Esophagus squamous epithelium (tissue), 4 donors: ENCODE data around the gene EPHA6.

ENCODE experiments used
- POLR2A ChIP-seq, 4 donors: fragments of 450-650 bp; IDR thresholded peaks; one replicate each; pipeline ENCODE4 v1.6.1; 2017; ENCODE audit warnings: antibody characterized with exemption in 4 of 4, mild to moderate bottlenecking in 4 of 4, moderate library complexity in 3 of 4
- TF ChIP-seq, protein P1 (sequence below), 6 experiments: fragments of 450-650 bp in 4 of 6; fragments of 200-600 bp in 2 of 6; sonication (generic) in 2 of 6; IDR thresholded peaks; one replicate each; pipeline ENCODE4 v1.5.1; 2016 to 2019; ENCODE audit warnings: antibody characterized with exemption in 6 of 6, mild to moderate bottlenecking in 4 of 6, moderate library complexity in 4 of 6

DNA sequence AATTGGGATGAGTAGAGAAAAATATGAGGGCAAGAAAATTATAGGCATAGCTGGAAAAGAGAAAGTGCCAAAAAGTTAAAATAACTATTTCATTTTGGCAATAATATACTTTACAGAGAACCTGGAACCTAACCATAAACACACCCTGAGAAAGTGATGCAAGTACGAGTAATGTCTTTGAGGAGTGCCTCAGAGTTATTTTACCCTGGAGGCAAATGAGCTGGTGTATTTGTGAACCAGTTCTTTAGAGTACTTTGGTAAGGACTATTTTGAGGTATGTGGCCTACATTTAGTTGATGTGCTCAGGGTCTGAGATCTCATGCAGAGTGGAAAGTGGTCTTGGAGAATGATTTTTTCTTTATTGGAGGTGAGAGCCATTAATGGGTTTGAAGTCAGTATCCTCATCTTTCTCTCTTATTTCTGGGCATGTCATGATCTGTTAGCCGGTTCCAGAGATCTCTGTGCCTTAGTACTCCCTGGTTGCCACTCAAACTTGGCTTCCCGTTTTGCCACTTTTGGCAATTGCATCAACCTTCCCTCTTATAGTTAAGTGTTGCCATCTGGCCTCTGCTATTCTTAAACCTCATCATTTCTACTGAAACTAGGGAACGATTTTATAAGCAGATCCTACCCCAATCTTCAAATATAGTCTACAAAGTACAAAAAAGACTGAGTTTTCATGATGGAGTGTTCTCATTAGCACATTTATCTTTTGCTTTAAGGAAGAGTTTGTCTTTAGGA is 145.7 kb downstream of the EPHA6 start:
- TF ChIP-seq, protein P1, sequence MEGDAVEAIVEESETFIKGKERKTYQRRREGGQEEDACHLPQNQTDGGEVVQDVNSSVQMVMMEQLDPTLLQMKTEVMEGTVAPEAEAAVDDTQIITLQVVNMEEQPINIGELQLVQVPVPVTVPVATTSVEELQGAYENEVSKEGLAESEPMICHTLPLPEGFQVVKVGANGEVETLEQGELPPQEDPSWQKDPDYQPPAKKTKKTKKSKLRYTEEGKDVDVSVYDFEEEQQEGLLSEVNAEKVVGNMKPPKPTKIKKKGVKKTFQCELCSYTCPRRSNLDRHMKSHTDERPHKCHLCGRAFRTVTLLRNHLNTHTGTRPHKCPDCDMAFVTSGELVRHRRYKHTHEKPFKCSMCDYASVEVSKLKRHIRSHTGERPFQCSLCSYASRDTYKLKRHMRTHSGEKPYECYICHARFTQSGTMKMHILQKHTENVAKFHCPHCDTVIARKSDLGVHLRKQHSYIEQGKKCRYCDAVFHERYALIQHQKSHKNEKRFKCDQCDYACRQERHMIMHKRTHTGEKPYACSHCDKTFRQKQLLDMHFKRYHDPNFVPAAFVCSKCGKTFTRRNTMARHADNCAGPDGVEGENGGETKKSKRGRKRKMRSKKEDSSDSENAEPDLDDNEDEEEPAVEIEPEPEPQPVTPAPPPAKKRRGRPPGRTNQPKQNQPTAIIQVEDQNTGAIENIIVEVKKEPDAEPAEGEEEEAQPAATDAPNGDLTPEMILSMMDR (IDR thresholded peaks at IDR 0.05): no peak
- no peak for TF ChIP-seq POLR2A (IDR thresholded peaks at IDR 0.05)
